Measurements from ENCODE around the gene ZC2HC1C.

DNA sequence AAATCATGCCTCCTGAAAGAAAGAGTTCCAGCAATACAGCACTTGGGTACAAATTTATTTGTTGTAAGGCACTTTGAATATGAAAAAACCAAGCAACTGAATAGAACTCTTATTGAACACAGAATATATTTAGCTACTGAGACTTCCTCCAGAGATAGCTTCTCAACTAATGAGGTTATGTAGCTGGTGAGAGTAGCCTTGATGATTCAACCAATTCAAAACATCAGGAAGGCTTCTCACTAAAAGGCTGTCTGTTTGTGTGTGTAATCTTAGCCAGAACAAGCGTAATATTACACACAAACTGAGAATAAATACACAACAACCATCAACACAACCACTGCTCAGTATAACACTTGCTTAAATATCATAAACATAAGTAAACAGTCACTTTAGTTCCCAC is 46.3 kb upstream of the ZC2HC1C start:
- TF ChIP-seq, protein P1, sequence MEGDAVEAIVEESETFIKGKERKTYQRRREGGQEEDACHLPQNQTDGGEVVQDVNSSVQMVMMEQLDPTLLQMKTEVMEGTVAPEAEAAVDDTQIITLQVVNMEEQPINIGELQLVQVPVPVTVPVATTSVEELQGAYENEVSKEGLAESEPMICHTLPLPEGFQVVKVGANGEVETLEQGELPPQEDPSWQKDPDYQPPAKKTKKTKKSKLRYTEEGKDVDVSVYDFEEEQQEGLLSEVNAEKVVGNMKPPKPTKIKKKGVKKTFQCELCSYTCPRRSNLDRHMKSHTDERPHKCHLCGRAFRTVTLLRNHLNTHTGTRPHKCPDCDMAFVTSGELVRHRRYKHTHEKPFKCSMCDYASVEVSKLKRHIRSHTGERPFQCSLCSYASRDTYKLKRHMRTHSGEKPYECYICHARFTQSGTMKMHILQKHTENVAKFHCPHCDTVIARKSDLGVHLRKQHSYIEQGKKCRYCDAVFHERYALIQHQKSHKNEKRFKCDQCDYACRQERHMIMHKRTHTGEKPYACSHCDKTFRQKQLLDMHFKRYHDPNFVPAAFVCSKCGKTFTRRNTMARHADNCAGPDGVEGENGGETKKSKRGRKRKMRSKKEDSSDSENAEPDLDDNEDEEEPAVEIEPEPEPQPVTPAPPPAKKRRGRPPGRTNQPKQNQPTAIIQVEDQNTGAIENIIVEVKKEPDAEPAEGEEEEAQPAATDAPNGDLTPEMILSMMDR (IDR thresholded peaks at IDR 0.05; ENCODE audit: insufficient read depth, low read length): no peak
- TF ChIP-seq GABPA (IDR thresholded peaks at IDR 0.05; ENCODE audit: low read depth): no peak
- no peak for TF ChIP-seq POLR2AphosphoS5 (IDR thresholded peaks at IDR 0.05; ENCODE audit: low read depth)
- TF ChIP-seq, protein P2, sequence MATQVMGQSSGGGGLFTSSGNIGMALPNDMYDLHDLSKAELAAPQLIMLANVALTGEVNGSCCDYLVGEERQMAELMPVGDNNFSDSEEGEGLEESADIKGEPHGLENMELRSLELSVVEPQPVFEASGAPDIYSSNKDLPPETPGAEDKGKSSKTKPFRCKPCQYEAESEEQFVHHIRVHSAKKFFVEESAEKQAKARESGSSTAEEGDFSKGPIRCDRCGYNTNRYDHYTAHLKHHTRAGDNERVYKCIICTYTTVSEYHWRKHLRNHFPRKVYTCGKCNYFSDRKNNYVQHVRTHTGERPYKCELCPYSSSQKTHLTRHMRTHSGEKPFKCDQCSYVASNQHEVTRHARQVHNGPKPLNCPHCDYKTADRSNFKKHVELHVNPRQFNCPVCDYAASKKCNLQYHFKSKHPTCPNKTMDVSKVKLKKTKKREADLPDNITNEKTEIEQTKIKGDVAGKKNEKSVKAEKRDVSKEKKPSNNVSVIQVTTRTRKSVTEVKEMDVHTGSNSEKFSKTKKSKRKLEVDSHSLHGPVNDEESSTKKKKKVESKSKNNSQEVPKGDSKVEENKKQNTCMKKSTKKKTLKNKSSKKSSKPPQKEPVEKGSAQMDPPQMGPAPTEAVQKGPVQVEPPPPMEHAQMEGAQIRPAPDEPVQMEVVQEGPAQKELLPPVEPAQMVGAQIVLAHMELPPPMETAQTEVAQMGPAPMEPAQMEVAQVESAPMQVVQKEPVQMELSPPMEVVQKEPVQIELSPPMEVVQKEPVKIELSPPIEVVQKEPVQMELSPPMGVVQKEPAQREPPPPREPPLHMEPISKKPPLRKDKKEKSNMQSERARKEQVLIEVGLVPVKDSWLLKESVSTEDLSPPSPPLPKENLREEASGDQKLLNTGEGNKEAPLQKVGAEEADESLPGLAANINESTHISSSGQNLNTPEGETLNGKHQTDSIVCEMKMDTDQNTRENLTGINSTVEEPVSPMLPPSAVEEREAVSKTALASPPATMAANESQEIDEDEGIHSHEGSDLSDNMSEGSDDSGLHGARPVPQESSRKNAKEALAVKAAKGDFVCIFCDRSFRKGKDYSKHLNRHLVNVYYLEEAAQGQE (IDR thresholded peaks at IDR 0.05; ENCODE audit: insufficient replicate concordance, low read depth): no peak
